Stomach (tissue), 4 donors: ENCODE data around the gene OR1L4.

Source experiments
- POLR2A ChIP-seq, 4 donors: fragments of 450-650 bp; IDR thresholded peaks; one replicate each; pipeline ENCODE4 v1.6.1; 2016; ENCODE audit warnings: antibody characterized with exemption in 4 of 4, control low read depth in 2 of 4, mild to moderate bottlenecking in 1 of 4, moderate library complexity in 1 of 4
- POLR2AphosphoS5 ChIP-seq, 3 donors: sonication (generic); formaldehyde crosslinking; IDR thresholded peaks; one replicate each; pipeline ENCODE4 v1.6.1; 2016; ENCODE audit warnings: antibody characterized with exemption in 3 of 3
- TF ChIP-seq, protein P1 (sequence below), 7 experiments: fragments of 450-650 bp in 4 of 7; fragments of 200-600 bp in 3 of 7; sonication (generic) in 3 of 7; IDR thresholded peaks; one replicate each; pipeline ENCODE4 v1.5.1; 2016 to 2019; ENCODE audit warnings: antibody characterized with exemption in 7 of 7, control low read depth in 2 of 7, mild to moderate bottlenecking in 1 of 7

DNA sequence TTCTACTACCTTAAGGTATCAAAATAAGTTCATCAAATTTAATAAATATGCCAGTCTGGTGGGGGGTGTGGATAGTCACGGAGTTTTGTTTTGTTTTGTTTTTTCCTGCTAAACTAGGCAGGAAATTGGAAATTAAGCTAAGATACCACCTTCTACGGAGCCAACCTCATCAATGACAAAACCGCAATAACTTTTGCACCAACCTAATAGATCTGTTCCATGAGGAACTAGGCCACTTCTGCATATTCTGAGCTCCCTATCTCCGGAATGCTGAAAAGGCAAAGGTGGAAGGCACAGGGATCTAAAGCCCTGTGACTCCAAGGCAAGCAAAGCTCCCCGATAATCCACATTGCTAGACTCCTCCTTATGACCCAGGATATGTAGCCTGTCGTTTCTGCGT is 5.8 kb upstream of the OR1L4 start:
- no peak for TF ChIP-seq POLR2A (IDR thresholded peaks at IDR 0.05)
- TF ChIP-seq, protein P1, sequence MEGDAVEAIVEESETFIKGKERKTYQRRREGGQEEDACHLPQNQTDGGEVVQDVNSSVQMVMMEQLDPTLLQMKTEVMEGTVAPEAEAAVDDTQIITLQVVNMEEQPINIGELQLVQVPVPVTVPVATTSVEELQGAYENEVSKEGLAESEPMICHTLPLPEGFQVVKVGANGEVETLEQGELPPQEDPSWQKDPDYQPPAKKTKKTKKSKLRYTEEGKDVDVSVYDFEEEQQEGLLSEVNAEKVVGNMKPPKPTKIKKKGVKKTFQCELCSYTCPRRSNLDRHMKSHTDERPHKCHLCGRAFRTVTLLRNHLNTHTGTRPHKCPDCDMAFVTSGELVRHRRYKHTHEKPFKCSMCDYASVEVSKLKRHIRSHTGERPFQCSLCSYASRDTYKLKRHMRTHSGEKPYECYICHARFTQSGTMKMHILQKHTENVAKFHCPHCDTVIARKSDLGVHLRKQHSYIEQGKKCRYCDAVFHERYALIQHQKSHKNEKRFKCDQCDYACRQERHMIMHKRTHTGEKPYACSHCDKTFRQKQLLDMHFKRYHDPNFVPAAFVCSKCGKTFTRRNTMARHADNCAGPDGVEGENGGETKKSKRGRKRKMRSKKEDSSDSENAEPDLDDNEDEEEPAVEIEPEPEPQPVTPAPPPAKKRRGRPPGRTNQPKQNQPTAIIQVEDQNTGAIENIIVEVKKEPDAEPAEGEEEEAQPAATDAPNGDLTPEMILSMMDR (IDR thresholded peaks at IDR 0.05): no peak
- TF ChIP-seq POLR2AphosphoS5 (IDR thresholded peaks at IDR 0.05): no peak
